Gastroesophageal sphincter (tissue), 4 donors: ENCODE measurements around the gene MPRIP. TPM values are rescaled to one million over a fixed set of nuclear protein-coding genes. Genes with fewer than 3 reads are reported as not detected.
A peak's percentile ranks its signal among the peaks of the same experiment; 100 is the strongest.

Experiments used
- ATAC-seq: fragments of 150-250 bp; one replicate; pipeline ENCODE4 v1.9.1; 2016; ENCODE audit warnings: mild to moderate bottlenecking, moderate library complexity
- H3K27ac ChIP-seq, 4 donors: fragments of 200-600 bp; sonication (generic) in 3 of 4; 1 replicate in 3 of 4; 2 replicates in 1 of 4; pipeline ENCODE4 v1.5.1; 2016 to 2019
- H3K27me3 ChIP-seq: fragments of 200-600 bp; sonication (generic); one replicate; pipeline ENCODE4 v1.5.1; 2019
- H3K36me3 ChIP-seq, 2 donors: fragments of 200-600 bp; sonication (generic); one replicate each; pipeline ENCODE4 v1.5.1; 2019; ENCODE audit warnings: control low read depth in 1 of 2
- H3K4me1 ChIP-seq, 3 donors: fragments of 200-600 bp; sonication (generic); 1 replicate in 2 of 3; 2 replicates in 1 of 3; pipeline ENCODE4 v1.5.1; 2016 to 2019; ENCODE audit warnings: control low read depth in 2 of 3
- H3K4me3 ChIP-seq, 2 donors: fragments of 200-600 bp; sonication (generic); one replicate each; pipeline ENCODE4 v1.5.1; 2019; ENCODE audit warnings: mild to moderate bottlenecking in 1 of 2, moderate library complexity in 1 of 2
- H3K9me3 ChIP-seq, 3 donors: fragments of 200-600 bp; sonication (generic); one replicate each; pipeline ENCODE4 v1.5.1; 2017 to 2019; ENCODE audit warnings: control low read depth in 2 of 3
- CTCF ChIP-seq, 4 experiments: fragments of 200-600 bp in 2 of 4; fragments of 450-650 bp in 2 of 4; sonication (generic) in 1 of 4; IDR thresholded peaks; one replicate each; pipeline ENCODE4 v1.5.1; 2017 to 2019; ENCODE audit warnings: antibody characterized with exemption in 4 of 4, mild to moderate bottlenecking in 2 of 4, moderate library complexity in 2 of 4
- EP300 ChIP-seq: sonication (generic); formaldehyde crosslinking; IDR thresholded peaks from one replicate; pipeline ENCODE4 v1.6.1; 2017; ENCODE audit warnings: antibody characterized with exemption, mild to moderate bottlenecking
- POLR2A ChIP-seq, 2 donors: fragments of 450-650 bp; IDR thresholded peaks; one replicate each; pipeline ENCODE4 v1.6.1; 2017; ENCODE audit warnings: antibody characterized with exemption in 2 of 2, mild to moderate bottlenecking in 2 of 2, moderate library complexity in 1 of 2
- POLR2AphosphoS5 ChIP-seq: sonication (generic); formaldehyde crosslinking; IDR thresholded peaks from one replicate; pipeline ENCODE4 v1.6.1; 2017; ENCODE audit warnings: antibody characterized with exemption
- WGBS, 2 donors: methylation state at CpG; one replicate each; pipeline ENCODE4 v1.1.5; 2018; ENCODE audit warnings: low coverage in 1 of 2; 5-methylcytosine and 5-hydroxymethylcytosine counted together
- total RNA-seq, 4 donors: library from RNA; depleted of rRNA; stranded (reverse); fragments of >200 nt; gene quantifications; one replicate each; pipeline ENCODE4 v1.1.0, GENCODE V29; 2016

MPRIP gene
- total RNA-seq, 4 donors from 2014 or later = 113 to 233 (median 155) TPM

- 84 to 90% methylated on average over 5 of the region's 5 CpGs for WGBS, 2 donors
- no peak overlapping the region for H3K4me3 ChIP-seq
- no peak for ATAC-seq
- H3K4me1 ChIP-seq = peaks cover 0 to 70% (median 28%) of the 10 kb centered on the region in 3 donors
- H3K27ac ChIP-seq = no peak overlapping the region
- H3K36me3 ChIP-seq = peaks cover 0 to 35% of the 10 kb centered on the region in 2 donors
- TF ChIP-seq EP300 = no peak
- no peak for TF ChIP-seq POLR2AphosphoS5
- no peaks in the 10 kb centered on the region for H3K27me3 ChIP-seq
- peaks cover 0 to 6% (median 0%) of the 10 kb centered on the region in 3 donors for H3K9me3 ChIP-seq
Measured at GRCh38 chr17:17072546-17072945, 30.3 kb downstream of the MPRIP start.

GRCh38 chr17:17073030-17073564, 30.8 kb downstream of the MPRIP start:
- WGBS, 2 donors = 80 to 100% methylated on average over 3 to 7 of the region's 12 CpGs
- ATAC-seq = no peak
- Histone ChIP-seq H3K27me3 (no peaks in the 10 kb centered on the region), H3K36me3 (peaks cover 0 to 40% of the 10 kb centered on the region in 2 donors), H3K9me3 (peaks cover 0 to 6% (median 0%) of the 10 kb centered on the region in 3 donors), H3K4me3 (no peak overlapping the region), H3K27ac (peak overlapping the region in 1 of 4 donors; percentile 58), H3K4me1 (peaks cover 0 to 71% (median 32%) of the 10 kb centered on the region in 3 donors)
- TF ChIP-seq POLR2A (IDR thresholded peaks at IDR 0.05) (no peak), POLR2AphosphoS5 (no peak), EP300 (no peak), CTCF (IDR thresholded peaks at IDR 0.05) (no peak)

GRCh38 chr17:17073581-17074403, 31.5 kb downstream of the MPRIP start:
- 54 to 68% methylated on average over 4 of the region's 15 CpGs for WGBS, 2 donors
- peaks cover 0 to 78% (median 32%) of the 10 kb centered on the region in 3 donors for H3K4me1 ChIP-seq

GRCh38 chr17:17075125-17075781, 33.0 kb downstream of the MPRIP start:
- peak; percentile 71 for ATAC-seq
- Histone ChIP-seq H3K27me3 (no peaks in the 10 kb centered on the region), H3K4me1 (peaks cover 0 to 93% (median 43%) of the 10 kb centered on the region in 3 donors), H3K27ac (peak overlapping the region in 2 of 4 donors; percentile 46 to 58), H3K36me3 (peaks cover 0 to 47% of the 10 kb centered on the region in 2 donors), H3K4me3 (no peak overlapping the region), H3K9me3 (no peaks in the 10 kb centered on the region)
- WGBS, 2 donors = 26 to 34% methylated on average over 6 to 8 of the region's 11 CpGs
- peak; percentile 17 for TF ChIP-seq POLR2AphosphoS5
- TF ChIP-seq CTCF (IDR thresholded peaks at IDR 0.05) = no peak

More at GRCh38 chr17:17073581-17074403, 31.5 kb downstream of the MPRIP start:
- Histone ChIP-seq H3K27ac (peak overlapping the region in 1 of 4 donors; percentile 58), H3K27me3 (no peaks in the 10 kb centered on the region), H3K9me3 (peaks cover 0 to 6% (median 0%) of the 10 kb centered on the region in 3 donors), H3K36me3 (peaks cover 0 to 47% of the 10 kb centered on the region in 2 donors), H3K4me3 (no peak overlapping the region)
- TF ChIP-seq POLR2AphosphoS5 (no peak), EP300 (no peak), CTCF (IDR thresholded peaks at IDR 0.05) (no peak), POLR2A (IDR thresholded peaks at IDR 0.05) (no peak)
- ATAC-seq = no peak

- TF ChIP-seq POLR2AphosphoS5 = no peak
- no peak for TF ChIP-seq CTCF (IDR thresholded peaks at IDR 0.05)
- TF ChIP-seq POLR2A (IDR thresholded peaks at IDR 0.05) = no peak
- no peak for TF ChIP-seq EP300
- H3K9me3 ChIP-seq = no peaks in the 10 kb centered on the region
- H3K4me1 ChIP-seq = peaks cover 0 to 98% (median 50%) of the 10 kb centered on the region in 3 donors
- WGBS, 2 donors = 69 to 77% methylated on average over 4 to 5 of the region's 5 CpGs
- H3K27ac ChIP-seq = peak overlapping the region in 2 of 4 donors; percentile 46 to 58
- no peaks in the 10 kb centered on the region for H3K27me3 ChIP-seq
- peaks cover 0 to 47% of the 10 kb centered on the region in 2 donors for H3K36me3 ChIP-seq
- H3K4me3 ChIP-seq = no peak overlapping the region
- no peak for ATAC-seq
Measured at GRCh38 chr17:17076066-17076465, 33.8 kb downstream of the MPRIP start.
